Osteoblast (primary cell): ENCODE data around the gene ALDH1A2. TPM values are rescaled to one million over a fixed set of nuclear protein-coding genes. Genes with fewer than 3 reads are reported as not detected.

Source experiments
- DNase-seq: peaks from one replicate; pipeline ENCODE4 v3.0.0; 2011; ENCODE audit warnings: low spot score, mixed read lengths; ENCODE audit not compliant: insufficient read length; ENCODE audit errors: missing footprints
- H2AFZ ChIP-seq: 2 replicates; pipeline ENCODE4 v1.6.0; 2011; ENCODE audit warnings: mild to moderate bottlenecking, low read length
- H3K27ac ChIP-seq: 2 replicates; pipeline ENCODE4 v1.5.1; 2011; ENCODE audit warnings: mild to moderate bottlenecking, low read depth, low read length, moderate library complexity
- H3K27me3 ChIP-seq: 2 replicates; pipeline ENCODE4 v1.6.0; 2012; ENCODE audit warnings: mild to moderate bottlenecking, control low read depth, inconsistent platforms, low read length, moderate library complexity; ENCODE audit not compliant: insufficient read depth
- H3K36me3 ChIP-seq: 2 replicates; pipeline ENCODE4 v1.5.1; 2011; ENCODE audit warnings: mild to moderate bottlenecking, low read length, control low read depth, moderate library complexity; ENCODE audit not compliant: insufficient read depth
- H3K4me1 ChIP-seq: 2 replicates; pipeline ENCODE4 v1.5.1; 2011; ENCODE audit warnings: mild to moderate bottlenecking, low read length, control low read depth, moderate library complexity; ENCODE audit not compliant: insufficient read depth
- H3K4me2 ChIP-seq: 2 replicates; pipeline ENCODE4 v1.6.0; 2011; ENCODE audit warnings: mild to moderate bottlenecking, low read length; ENCODE audit not compliant: insufficient read depth
- H3K4me3 ChIP-seq: fragments of 200-600 bp; sonication (generic); 3 replicates; pipeline ENCODE4 v1.5.1; 2012; ENCODE audit warnings: mild to moderate bottlenecking, low read length, inconsistent platforms; ENCODE audit not compliant: insufficient read depth
- H3K79me2 ChIP-seq: 2 replicates; pipeline ENCODE4 v1.6.0; 2012; ENCODE audit warnings: mild to moderate bottlenecking, low read length, control low read depth, inconsistent platforms; ENCODE audit not compliant: insufficient read depth
- H3K9me3 ChIP-seq: 2 replicates; pipeline ENCODE4 v1.5.1; 2011; ENCODE audit warnings: low read depth, low read length, control low read depth
- H4K20me1 ChIP-seq: 2 replicates; pipeline ENCODE4 v1.6.0; 2012; ENCODE audit warnings: mild to moderate bottlenecking, low read length, control low read depth; ENCODE audit not compliant: insufficient read depth
- total RNA-seq: library from RNA; depleted of rRNA; stranded (reverse); fragments of >200 nt; gene quantifications from 2 replicates; pipeline ENCODE4 v1.2.3, GENCODE V29; 2012
- TF ChIP-seq, protein P1 (sequence below): IDR thresholded peaks from 2 replicates; pipeline ENCODE4 v1.5.1; 2011; ENCODE audit warnings: mild to moderate bottlenecking, low read depth, low read length, moderate library complexity; ENCODE audit errors: extremely low read depth

The ALDH1A2 gene
- total RNA-seq, 1 donor, result 1.1 TPM

DNA sequence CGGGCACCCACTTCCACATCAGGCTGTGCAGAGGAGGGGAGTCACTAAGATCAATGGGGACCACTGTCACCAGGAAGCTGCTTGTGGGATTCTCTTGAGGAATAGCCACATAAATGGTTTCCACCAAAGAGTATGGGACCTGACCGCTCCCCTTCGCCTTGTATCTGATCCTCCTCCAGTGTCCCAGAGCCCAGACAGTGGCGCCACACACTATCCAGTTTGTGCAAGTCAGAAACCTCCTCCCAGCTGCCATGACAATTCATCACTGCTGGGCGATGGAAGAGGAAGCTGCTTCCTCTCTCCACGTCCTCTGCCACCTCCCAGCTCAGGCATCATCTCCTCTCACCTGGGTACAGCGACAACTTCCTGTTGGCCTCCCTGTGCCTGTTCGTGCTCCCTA, 147.5 kb downstream of the ALDH1A2 start:
- TF ChIP-seq, protein P1, sequence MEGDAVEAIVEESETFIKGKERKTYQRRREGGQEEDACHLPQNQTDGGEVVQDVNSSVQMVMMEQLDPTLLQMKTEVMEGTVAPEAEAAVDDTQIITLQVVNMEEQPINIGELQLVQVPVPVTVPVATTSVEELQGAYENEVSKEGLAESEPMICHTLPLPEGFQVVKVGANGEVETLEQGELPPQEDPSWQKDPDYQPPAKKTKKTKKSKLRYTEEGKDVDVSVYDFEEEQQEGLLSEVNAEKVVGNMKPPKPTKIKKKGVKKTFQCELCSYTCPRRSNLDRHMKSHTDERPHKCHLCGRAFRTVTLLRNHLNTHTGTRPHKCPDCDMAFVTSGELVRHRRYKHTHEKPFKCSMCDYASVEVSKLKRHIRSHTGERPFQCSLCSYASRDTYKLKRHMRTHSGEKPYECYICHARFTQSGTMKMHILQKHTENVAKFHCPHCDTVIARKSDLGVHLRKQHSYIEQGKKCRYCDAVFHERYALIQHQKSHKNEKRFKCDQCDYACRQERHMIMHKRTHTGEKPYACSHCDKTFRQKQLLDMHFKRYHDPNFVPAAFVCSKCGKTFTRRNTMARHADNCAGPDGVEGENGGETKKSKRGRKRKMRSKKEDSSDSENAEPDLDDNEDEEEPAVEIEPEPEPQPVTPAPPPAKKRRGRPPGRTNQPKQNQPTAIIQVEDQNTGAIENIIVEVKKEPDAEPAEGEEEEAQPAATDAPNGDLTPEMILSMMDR, result no peak
- H4K20me1 ChIP-seq, result no peaks in the 10 kb centered on the region

DNA sequence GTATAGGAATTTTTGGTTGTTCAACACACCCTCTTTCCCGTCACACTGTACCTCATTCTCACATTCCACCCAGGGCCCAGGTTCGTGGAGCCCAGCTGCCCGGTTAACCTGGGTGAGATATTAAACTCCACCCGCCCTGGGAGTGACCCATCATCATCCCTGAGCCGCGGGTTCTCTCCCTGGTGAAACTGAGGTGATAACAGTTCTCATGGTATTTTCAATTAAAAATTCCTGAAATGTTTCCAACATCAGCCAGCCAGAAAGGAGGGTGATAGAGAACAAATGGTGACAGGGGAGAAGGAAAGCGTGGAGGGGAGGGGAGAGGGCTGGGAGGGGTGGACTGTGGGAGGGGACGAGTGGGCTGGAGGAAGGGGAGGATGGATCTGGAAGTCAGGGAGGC, 148.8 kb downstream of the ALDH1A2 start:
- Histone ChIP-seq H3K27ac (no peak overlapping the region), H3K79me2 (no peaks in the 10 kb centered on the region), H3K9me3 (no peaks in the 10 kb centered on the region), H3K4me3 (no peak overlapping the region), H2AFZ (no peak overlapping the region), H4K20me1 (no peaks in the 10 kb centered on the region), H3K4me2 (no peak overlapping the region), H3K4me1 (no peaks in the 10 kb centered on the region), H3K36me3 (no peaks in the 10 kb centered on the region), H3K27me3 (peaks cover 3% of the 10 kb centered on the region)
- TF ChIP-seq, protein P1, result no peak
- DNase-seq, result no peak

More for the DNA sequence above, 147.5 kb downstream of the ALDH1A2 start:
- Histone ChIP-seq H3K4me2 (no peak overlapping the region), H3K27me3 (no peaks in the 10 kb centered on the region), H3K4me1 (no peaks in the 10 kb centered on the region), H3K36me3 (no peaks in the 10 kb centered on the region), H3K79me2 (no peaks in the 10 kb centered on the region), H2AFZ (no peak overlapping the region), H3K27ac (no peak overlapping the region), H3K9me3 (no peaks in the 10 kb centered on the region), H3K4me3 (no peak overlapping the region)
- no peak for DNase-seq

DNA sequence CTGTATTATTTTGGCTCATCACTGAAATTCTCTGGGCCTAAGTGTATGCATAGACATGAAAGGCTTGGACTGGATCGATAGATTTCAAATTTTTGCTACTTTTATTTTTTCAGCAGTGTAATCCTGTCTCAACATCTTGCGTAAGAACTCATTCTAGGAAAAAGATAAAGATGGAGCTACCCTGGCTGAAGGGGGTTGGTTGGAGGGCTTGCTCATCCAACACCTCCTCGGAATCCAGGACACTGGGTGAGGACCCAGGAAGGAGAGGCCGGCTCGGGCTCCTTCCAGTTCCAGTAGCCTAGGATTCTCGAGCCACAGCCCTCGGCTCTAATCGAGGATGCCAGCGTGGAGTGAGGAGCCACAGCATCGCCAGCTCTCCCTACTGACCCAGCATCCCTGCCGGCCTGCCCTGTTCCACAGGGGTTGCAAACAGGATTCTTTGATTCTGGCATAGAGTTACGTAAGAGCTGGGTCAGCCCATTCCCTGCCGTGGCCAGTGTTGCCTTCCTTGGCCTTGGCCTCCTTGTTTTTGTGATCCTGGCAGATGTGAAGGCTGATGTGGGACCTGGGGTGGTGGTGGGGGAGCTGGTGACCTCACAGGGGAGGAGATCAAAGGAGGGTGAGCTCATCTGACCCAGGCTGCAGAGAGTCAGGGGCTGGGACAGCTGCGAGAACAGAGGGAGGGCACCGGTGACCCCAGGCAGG, 149.5 kb downstream of the ALDH1A2 start:
- Histone ChIP-seq H3K27me3 (peaks cover 3% of the 10 kb centered on the region), H3K79me2 (no peaks in the 10 kb centered on the region), H3K27ac (no peak overlapping the region), H3K9me3 (no peaks in the 10 kb centered on the region), H2AFZ (no peak overlapping the region), H3K4me3 (no peak overlapping the region), H3K4me1 (no peaks in the 10 kb centered on the region), H3K36me3 (no peaks in the 10 kb centered on the region), H4K20me1 (no peaks in the 10 kb centered on the region), H3K4me2 (no peak overlapping the region)
- TF ChIP-seq, protein P1, result no peak
- DNase-seq, result no peak

DNA sequence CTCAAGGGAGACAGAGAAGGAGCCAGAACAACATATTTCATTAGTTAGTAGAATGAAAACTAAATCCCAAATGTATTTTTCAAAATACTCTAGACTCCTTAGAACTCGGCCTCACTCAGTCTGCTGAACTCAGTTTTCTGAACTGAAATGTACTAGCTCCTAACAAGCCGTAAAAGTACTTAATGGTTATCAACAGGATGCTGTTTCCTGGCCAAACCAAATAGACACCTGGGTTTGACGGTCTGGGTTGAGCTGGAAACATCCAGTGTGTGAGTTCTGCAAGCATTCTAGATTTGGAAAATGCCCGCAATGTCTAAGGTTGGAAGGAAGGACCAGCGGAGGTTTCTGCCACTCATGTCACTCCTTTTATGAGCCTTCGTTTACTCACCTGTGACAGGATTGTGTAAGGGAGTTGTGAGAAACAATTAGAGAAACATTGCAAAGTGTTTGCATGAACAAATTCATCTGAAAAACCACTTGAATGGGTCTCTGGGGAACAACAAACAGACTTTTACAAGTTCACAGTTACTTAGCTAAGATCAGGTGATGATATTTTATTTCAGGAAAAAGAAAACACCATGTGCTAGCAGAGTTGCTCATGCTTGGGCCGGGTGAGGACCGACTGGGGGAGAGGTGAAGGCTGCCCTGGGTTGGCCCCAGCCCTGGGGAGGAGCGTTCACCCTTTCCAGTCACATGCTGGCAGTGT, 151.0 kb downstream of the ALDH1A2 start:
- no peak overlapping the region for H3K27ac ChIP-seq
- TF ChIP-seq, protein P1, result no peak
- no peak overlapping the region for H3K4me2 ChIP-seq
- DNase-seq, result no peak
- no peaks in the 10 kb centered on the region for H3K4me1 ChIP-seq
- H4K20me1 ChIP-seq, result no peaks in the 10 kb centered on the region
- no peak overlapping the region for H3K4me3 ChIP-seq
- H3K36me3 ChIP-seq, result no peaks in the 10 kb centered on the region
- H2AFZ ChIP-seq, result no peak overlapping the region
- H3K79me2 ChIP-seq, result no peaks in the 10 kb centered on the region
- H3K27me3 ChIP-seq, result peaks cover 3% of the 10 kb centered on the region
- no peaks in the 10 kb centered on the region for H3K9me3 ChIP-seq
